ENCODE measurements around the gene WSCD2. TPM values are rescaled to one million over a fixed set of nuclear protein-coding genes. Genes with fewer than 3 reads are reported as not detected.

Gene WSCD2
- total RNA-seq, 1 donor from 2014 or later = 72.9 TPM

GRCh38 chr12:108135627-108136026, 6.5 kb downstream of the WSCD2 start:
- no peak for TF ChIP-seq CTCF (conservative IDR thresholded peaks at IDR 0.05)

GRCh38 chr12:108136697-108137096, 7.6 kb downstream of the WSCD2 start:
- Mint-ChIP-seq H3K4me3 (no peak overlapping the region), H3K27me3 (peaks cover 44% of the 10 kb centered on the region), H3K36me3 (peaks cover 8% of the 10 kb centered on the region), H3K4me1 (ENCODE audit: unreplicated experiment) (peaks cover 17% of the 10 kb centered on the region), H3K27ac (no peak overlapping the region), H3K9me3 (no peaks in the 10 kb centered on the region)
- DNase-seq (ENCODE audit: extremely low spot score, unreplicated experiment) = no peak
- no peak for TF ChIP-seq CTCF (conservative IDR thresholded peaks at IDR 0.05)

More at GRCh38 chr12:108135627-108136026, 6.5 kb downstream of the WSCD2 start:
- H3K27ac Mint-ChIP-seq = no peak overlapping the region
- peaks cover 18% of the 10 kb centered on the region for H3K4me1 Mint-ChIP-seq (ENCODE audit: unreplicated experiment)
- no peak overlapping the region for H3K4me3 Mint-ChIP-seq
- DNase-seq (ENCODE audit: extremely low spot score, unreplicated experiment) = no peak
- H3K36me3 Mint-ChIP-seq = peaks cover 8% of the 10 kb centered on the region
- H3K9me3 Mint-ChIP-seq = no peaks in the 10 kb centered on the region
- H3K27me3 Mint-ChIP-seq = peaks cover 54% of the 10 kb centered on the region

GRCh38 chr12:108139454-108139853, 10.4 kb downstream of the WSCD2 start:
- TF ChIP-seq CTCF (conservative IDR thresholded peaks at IDR 0.05) = no peak
- Mint-ChIP-seq H3K4me3 (no peak overlapping the region), H3K9me3 (no peaks in the 10 kb centered on the region), H3K27me3 (peaks cover 29% of the 10 kb centered on the region), H3K4me1 (ENCODE audit: unreplicated experiment) (peaks cover 4% of the 10 kb centered on the region), H3K36me3 (peaks cover 8% of the 10 kb centered on the region), H3K27ac (no peak overlapping the region)
- DNase-seq (ENCODE audit: extremely low spot score, unreplicated experiment) = no peak

GRCh38 chr12:108140501-108140900, 11.4 kb downstream of the WSCD2 start:
- peaks cover 22% of the 10 kb centered on the region for H3K27me3 Mint-ChIP-seq
- H3K27ac Mint-ChIP-seq = no peak overlapping the region
- no peak for TF ChIP-seq CTCF (conservative IDR thresholded peaks at IDR 0.05)
- no peaks in the 10 kb centered on the region for H3K9me3 Mint-ChIP-seq
- DNase-seq (ENCODE audit: extremely low spot score, unreplicated experiment) = no peak
- H3K36me3 Mint-ChIP-seq = no peaks in the 10 kb centered on the region
- H3K4me1 Mint-ChIP-seq (ENCODE audit: unreplicated experiment) = peaks cover 4% of the 10 kb centered on the region
- H3K4me3 Mint-ChIP-seq = no peak overlapping the region

GRCh38 chr12:108141600-108142130, 12.6 kb downstream of the WSCD2 start:
- TF ChIP-seq CTCF (conservative IDR thresholded peaks at IDR 0.05) = no peak
- DNase-seq (ENCODE audit: extremely low spot score, unreplicated experiment) = no peak
- H3K4me1 Mint-ChIP-seq (ENCODE audit: unreplicated experiment) = peaks cover 8% of the 10 kb centered on the region
- peaks cover 18% of the 10 kb centered on the region for H3K27me3 Mint-ChIP-seq
- H3K9me3 Mint-ChIP-seq = no peaks in the 10 kb centered on the region
- H3K36me3 Mint-ChIP-seq = no peaks in the 10 kb centered on the region
- no peak overlapping the region for H3K27ac Mint-ChIP-seq
- H3K4me3 Mint-ChIP-seq = no peak overlapping the region

GRCh38 chr12:108143144-108143543, 14.1 kb downstream of the WSCD2 start:
- Mint-ChIP-seq H3K4me3 (no peak overlapping the region), H3K4me1 (ENCODE audit: unreplicated experiment) (peaks cover 4% of the 10 kb centered on the region), H3K36me3 (no peaks in the 10 kb centered on the region)

More at GRCh38 chr12:108143144-108143543, 14.1 kb downstream of the WSCD2 start:
- no peak for DNase-seq (ENCODE audit: extremely low spot score, unreplicated experiment)
- peaks cover 25% of the 10 kb centered on the region for H3K27me3 Mint-ChIP-seq
- no peak overlapping the region for H3K27ac Mint-ChIP-seq
- TF ChIP-seq CTCF (conservative IDR thresholded peaks at IDR 0.05) = no peak
- H3K9me3 Mint-ChIP-seq = no peaks in the 10 kb centered on the region

Measured in type B pancreatic cell (in vitro differentiated cells).